Transverse colon (tissue), 4 donors: ENCODE measurements around the gene HOXC12.

Experiments used
- POLR2A ChIP-seq: fragments of 450-650 bp; IDR thresholded peaks from one replicate; pipeline ENCODE4 v1.6.1; 2016; ENCODE audit warnings: antibody characterized with exemption, mild to moderate bottlenecking, moderate library complexity
- POLR2AphosphoS5 ChIP-seq, 3 donors: sonication (generic); formaldehyde crosslinking; IDR thresholded peaks; one replicate each; pipeline ENCODE4 v1.6.1; 2016; ENCODE audit warnings: antibody characterized with exemption in 3 of 3
- TF ChIP-seq, protein P1 (sequence below), 5 experiments: fragments of 200-600 bp in 3 of 5; fragments of 450-650 bp in 2 of 5; sonication (generic) in 3 of 5; IDR thresholded peaks; 1 replicate in 2 of 5; 2 replicates in 3 of 5; pipeline ENCODE4 v1.5.1; 2016 to 2017; ENCODE audit warnings: antibody characterized with exemption in 5 of 5, inconsistent platforms in 3 of 5, mild to moderate bottlenecking in 2 of 5, moderate library complexity in 1 of 5

DNA sequence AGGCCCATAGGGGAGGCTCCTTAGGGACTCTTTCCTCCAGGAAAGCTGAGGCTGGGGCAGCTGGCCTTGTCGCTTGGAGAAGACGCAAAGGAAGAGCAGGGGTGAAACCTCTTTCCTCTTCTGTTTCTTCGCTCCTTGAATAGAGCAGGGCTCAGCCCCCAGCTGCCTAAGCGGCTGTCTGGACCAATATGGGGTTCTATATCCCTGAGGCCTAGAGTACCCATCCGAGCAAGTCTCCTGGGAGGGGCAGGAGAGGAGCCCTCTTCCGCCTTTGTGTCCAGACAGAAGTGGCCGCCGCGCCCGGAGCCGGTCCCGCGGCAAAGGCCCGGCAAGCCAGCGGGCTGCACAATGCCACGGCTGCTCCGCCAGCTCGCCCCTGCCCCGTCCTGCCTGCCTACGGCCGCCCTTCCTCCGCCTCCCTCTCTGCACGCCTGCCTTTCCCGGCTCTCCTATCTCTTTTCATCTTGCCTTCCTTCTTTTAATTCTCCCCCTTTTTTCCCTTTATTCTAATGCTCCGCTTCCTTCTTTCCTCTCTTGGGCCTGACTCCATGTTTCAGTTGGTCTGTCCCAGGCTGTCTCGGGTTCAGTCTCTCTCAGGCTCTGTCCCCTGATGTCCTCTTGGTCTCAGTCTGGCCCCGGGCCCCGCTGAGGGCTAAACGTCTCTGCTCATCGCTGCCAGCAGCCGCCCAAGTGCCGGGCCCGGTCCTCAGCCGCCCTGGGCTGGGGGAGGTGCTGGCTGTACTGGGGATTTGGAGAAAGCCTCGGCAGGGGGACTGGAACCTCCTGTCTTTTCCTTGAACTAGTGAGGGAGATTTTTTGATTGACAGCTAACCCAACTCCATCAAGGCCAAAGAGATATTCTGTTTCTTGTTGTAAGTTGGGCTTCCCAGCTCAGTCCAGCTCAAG, 42.8 kb downstream of the HOXC12 start:
- TF ChIP-seq, protein P1, sequence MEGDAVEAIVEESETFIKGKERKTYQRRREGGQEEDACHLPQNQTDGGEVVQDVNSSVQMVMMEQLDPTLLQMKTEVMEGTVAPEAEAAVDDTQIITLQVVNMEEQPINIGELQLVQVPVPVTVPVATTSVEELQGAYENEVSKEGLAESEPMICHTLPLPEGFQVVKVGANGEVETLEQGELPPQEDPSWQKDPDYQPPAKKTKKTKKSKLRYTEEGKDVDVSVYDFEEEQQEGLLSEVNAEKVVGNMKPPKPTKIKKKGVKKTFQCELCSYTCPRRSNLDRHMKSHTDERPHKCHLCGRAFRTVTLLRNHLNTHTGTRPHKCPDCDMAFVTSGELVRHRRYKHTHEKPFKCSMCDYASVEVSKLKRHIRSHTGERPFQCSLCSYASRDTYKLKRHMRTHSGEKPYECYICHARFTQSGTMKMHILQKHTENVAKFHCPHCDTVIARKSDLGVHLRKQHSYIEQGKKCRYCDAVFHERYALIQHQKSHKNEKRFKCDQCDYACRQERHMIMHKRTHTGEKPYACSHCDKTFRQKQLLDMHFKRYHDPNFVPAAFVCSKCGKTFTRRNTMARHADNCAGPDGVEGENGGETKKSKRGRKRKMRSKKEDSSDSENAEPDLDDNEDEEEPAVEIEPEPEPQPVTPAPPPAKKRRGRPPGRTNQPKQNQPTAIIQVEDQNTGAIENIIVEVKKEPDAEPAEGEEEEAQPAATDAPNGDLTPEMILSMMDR (IDR thresholded peaks at IDR 0.05) = no peak
- no peak for TF ChIP-seq POLR2AphosphoS5 (IDR thresholded peaks at IDR 0.05)
- no peak for TF ChIP-seq POLR2A
